BLaER1 treated with 17β-estradiol and CSF1 and Interleukin-3, amounts not matched to agents 10 nM and 100 nM (cell line): ENCODE measurements around the gene RDH11.

Source experiments
- H3K27ac ChIP-seq, 11 experiments: shearing (Covaris generic); formaldehyde crosslinking; 2 replicates each; pipeline ENCODE4 v1.8.1; 2022
- H3K27me3 ChIP-seq, 11 experiments: shearing (Covaris generic); formaldehyde crosslinking; 2 replicates each; pipeline ENCODE4 v1.8.1; 2022
- H3K36me3 ChIP-seq, 11 experiments: shearing (Covaris generic); formaldehyde crosslinking; 2 replicates each; pipeline ENCODE4 v1.8.1; 2022
- H3K4me1 ChIP-seq, 10 experiments: shearing (Covaris generic); formaldehyde crosslinking; 2 replicates each; pipeline ENCODE4 v1.8.1; 2022
- H3K4me2 ChIP-seq, 11 experiments: shearing (Covaris generic); formaldehyde crosslinking; 2 replicates each; pipeline ENCODE4 v1.8.1; 2022
- H3K4me3 ChIP-seq, 10 experiments: shearing (Covaris generic); formaldehyde crosslinking; 2 replicates each; pipeline ENCODE4 v1.8.1; 2022
- H3K9ac ChIP-seq, 11 experiments: shearing (Covaris generic); formaldehyde crosslinking; 2 replicates each; pipeline ENCODE4 v1.8.1; 2022
- H3K9me3 ChIP-seq, 11 experiments: shearing (Covaris generic); formaldehyde crosslinking; replicated peaks in 1 of 11; 2 replicates each; pipeline ENCODE4 v1.8.1; 2022
- H4K20me1 ChIP-seq, 11 experiments: shearing (Covaris generic); formaldehyde crosslinking; 2 replicates each; pipeline ENCODE4 v1.8.1; 2022
- Cebpa-rat ChIP-seq, 11 experiments: shearing (Covaris generic); IDR thresholded peaks; 2 replicates each; pipeline ENCODE4 v1.8.1; 2022

The RDH11 gene

DNA sequence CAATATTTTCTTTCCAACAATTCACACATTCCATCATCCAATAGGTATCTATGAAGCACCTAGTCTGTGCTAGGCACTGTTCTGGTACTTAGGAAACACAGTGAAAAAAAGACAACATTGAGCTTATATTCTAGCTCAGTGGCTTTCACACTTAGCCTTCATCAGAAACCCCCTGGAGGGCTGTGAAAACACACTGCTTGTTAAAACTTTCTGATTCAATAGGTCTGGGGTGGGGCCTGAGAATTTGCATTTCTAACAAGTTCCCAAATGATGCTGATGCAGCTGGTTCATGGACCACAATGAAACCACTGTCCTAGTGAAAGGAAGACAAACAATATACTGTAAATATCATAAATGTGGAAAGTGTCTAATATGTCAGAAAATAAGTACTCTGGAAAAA lies 27.0 kb downstream of the RDH11 start:
- H3K9me3 ChIP-seq: no peaks in the 10 kb centered on the region
- H3K27ac ChIP-seq: no peak overlapping the region
- H3K4me3 ChIP-seq: no peak overlapping the region
- no peaks in the 10 kb centered on the region for H3K27me3 ChIP-seq
- H3K9ac ChIP-seq: peak overlapping the region in 1 of 11 experiments; percentile 43; a peak in 1 of 22 replicates
- peaks cover 94 to 100% (median 100%) of the 10 kb centered on the region in 11 experiments for H4K20me1 ChIP-seq
- TF ChIP-seq Cebpa-rat (IDR thresholded peaks at IDR 0.05): no peak
- H3K4me1 ChIP-seq: peaks cover 21 to 76% (median 28%) of the 10 kb centered on the region in 10 experiments
- H3K36me3 ChIP-seq: peaks cover 0 to 30% (median 12%) of the 10 kb centered on the region in 11 experiments; a peak in 4 of 22 replicates
- H3K4me2 ChIP-seq: peak overlapping the region in 3 of 11 experiments; percentile 37 to 48 (median 42); a peak in 6 of 22 replicates

DNA sequence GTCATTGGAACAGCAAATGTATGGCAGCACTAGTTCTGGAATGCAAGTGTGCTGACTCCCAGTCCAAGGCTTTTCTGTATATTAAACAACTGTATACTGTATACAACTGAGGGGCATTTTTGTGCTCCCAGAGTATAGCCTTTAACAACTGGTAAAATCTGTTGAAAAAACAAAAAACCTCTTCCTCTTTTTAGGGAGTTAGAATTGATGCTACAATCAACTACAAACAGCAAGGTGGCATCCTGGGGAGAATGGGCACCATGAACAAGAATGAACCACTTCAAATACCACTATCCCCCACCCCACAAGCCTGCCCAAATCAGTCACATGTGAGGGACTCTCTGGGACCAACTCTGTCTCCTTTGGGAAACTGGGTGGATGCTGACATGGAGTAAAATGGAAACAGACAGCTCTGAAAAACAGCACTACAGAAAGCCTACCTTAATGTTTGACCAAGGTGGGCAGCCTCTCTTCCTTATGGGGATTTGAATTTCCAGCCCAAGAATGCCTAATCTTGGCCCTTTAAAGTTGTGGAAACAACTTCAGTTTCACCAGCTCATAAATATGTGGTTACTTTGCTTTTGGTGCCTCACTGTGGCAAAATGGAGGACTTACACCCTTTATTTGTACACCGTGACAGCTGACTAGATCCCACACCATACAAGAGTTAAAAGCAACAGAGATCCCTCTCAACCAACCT lies 28.7 kb downstream of the RDH11 start:
- H3K4me2 ChIP-seq: peak overlapping the region; percentile 6 to 64 (median 39); a peak in 20 of 22 replicates
- H3K9me3 ChIP-seq: no peaks in the 10 kb centered on the region
- peaks cover 10 to 42% (median 20%) of the 10 kb centered on the region in 11 experiments; a peak in 20 of 22 replicates for H3K36me3 ChIP-seq
- peaks cover 81 to 100% (median 99%) of the 10 kb centered on the region in 11 experiments for H4K20me1 ChIP-seq
- peak overlapping the region in 3 of 11 experiments; percentile 3 to 38 (median 23); a peak in 4 of 22 replicates for H3K9ac ChIP-seq
- H3K4me1 ChIP-seq: peaks cover 7 to 68% (median 16%) of the 10 kb centered on the region in 10 experiments
- H3K27me3 ChIP-seq: no peaks in the 10 kb centered on the region
- TF ChIP-seq Cebpa-rat (IDR thresholded peaks at IDR 0.05): no peak
- H3K4me3 ChIP-seq: no peak overlapping the region
- H3K27ac ChIP-seq: peak overlapping the region in 4 of 11 experiments; percentile 1 to 30 (median 6); a peak in 3 of 22 replicates

DNA sequence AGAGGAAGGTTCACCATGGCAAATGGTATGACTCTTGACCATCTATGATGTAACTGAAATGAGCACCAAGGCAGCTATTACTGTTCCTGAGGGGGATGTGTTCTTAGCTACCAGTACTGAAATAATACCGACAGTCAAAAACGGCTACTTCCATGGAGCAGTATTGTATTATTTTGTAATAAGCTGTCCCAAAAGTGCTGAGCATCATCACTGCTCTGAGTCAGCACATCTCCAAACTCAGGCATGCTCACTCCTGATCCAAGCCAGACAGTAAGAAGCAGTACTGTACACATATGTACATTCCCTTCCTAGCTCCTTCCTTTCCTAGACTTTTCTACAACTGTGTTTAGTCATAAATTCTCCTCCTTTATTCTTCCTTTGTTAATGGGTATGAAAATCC lies 29.7 kb downstream of the RDH11 start:
- H4K20me1 ChIP-seq: peaks cover 78 to 100% (median 99%) of the 10 kb centered on the region in 11 experiments

DNA sequence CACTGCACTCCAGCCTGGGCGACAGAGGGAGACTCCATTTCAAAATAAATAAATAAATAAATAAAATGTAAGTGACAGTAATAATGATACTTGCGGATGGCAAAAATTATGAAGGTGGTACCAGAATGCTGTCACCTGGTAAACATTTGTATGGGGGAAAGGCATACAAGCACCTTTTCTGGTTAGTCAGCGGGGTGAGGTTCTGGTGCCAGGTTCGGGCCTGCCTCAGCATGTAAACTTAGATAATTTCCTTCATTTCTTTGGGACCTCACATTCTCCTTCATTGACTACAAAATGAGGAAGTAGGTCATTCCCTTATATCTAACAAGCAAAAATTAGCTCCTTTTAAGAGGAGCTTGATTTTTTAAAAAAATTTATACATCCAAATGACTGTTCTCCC lies 31.9 kb downstream of the RDH11 start:
- H3K9me3 ChIP-seq: no peaks in the 10 kb centered on the region
- H3K27ac ChIP-seq: no peak overlapping the region
- peaks cover 33 to 56% (median 41%) of the 10 kb centered on the region in 11 experiments for H3K36me3 ChIP-seq
- H3K4me1 ChIP-seq: peaks cover 7 to 51% (median 15%) of the 10 kb centered on the region in 10 experiments
- TF ChIP-seq Cebpa-rat (IDR thresholded peaks at IDR 0.05): no peak
- peaks cover 66 to 99% (median 91%) of the 10 kb centered on the region in 11 experiments for H4K20me1 ChIP-seq
- no peaks in the 10 kb centered on the region for H3K27me3 ChIP-seq
- H3K4me3 ChIP-seq: no peak overlapping the region
- H3K4me2 ChIP-seq: peak overlapping the region in 3 of 11 experiments; percentile 4 to 33 (median 11); a peak in 2 of 22 replicates
- H3K9ac ChIP-seq: no peak overlapping the region

More for the DNA sequence above, 29.7 kb downstream of the RDH11 start:
- H3K4me1 ChIP-seq: peaks cover 7 to 64% (median 15%) of the 10 kb centered on the region in 10 experiments
- no peak for TF ChIP-seq Cebpa-rat (IDR thresholded peaks at IDR 0.05)
- H3K9me3 ChIP-seq: no peaks in the 10 kb centered on the region
- H3K4me2 ChIP-seq: peak overlapping the region in 4 of 11 experiments; percentile 39 to 64 (median 48); a peak in 6 of 22 replicates
- H3K27ac ChIP-seq: peak overlapping the region in 2 of 11 experiments; percentile 2 to 30; a peak in 1 of 22 replicates
- H3K27me3 ChIP-seq: no peaks in the 10 kb centered on the region
- H3K9ac ChIP-seq: peak overlapping the region in 3 of 11 experiments; percentile 3 to 38 (median 23); a peak in 4 of 22 replicates
- peaks cover 17 to 43% (median 28%) of the 10 kb centered on the region in 11 experiments; a peak in 20 of 22 replicates for H3K36me3 ChIP-seq
- H3K4me3 ChIP-seq: no peak overlapping the region

DNA sequence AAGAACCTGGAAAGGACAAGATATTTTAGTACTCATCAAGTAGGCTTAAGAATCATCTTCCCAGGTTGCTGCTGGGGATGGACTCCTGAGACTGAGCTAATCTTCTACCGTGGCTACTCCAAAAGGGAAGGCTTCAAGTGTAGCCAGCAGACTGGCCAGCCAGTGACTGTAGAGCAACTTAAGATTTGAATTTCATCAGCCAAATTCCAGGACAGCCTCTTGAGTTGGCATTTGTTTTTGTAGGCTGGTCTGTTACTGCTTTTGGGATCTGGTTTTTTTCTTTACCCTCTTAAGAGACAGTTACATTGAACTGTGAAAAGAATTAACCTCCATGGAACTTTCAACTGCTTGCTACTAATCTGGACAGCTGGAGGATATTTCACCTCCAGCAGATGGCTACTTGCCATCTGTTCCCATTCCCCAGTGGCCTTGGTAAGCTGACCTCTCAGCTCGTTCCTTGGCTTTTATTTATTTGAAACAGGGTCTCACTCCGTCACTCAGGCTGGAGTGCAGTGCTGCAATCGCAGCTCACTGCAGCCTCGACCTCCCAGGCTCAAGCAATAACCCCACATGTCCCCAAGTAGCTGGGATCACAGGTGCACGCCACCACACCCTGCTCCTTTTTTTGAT lies 41.8 kb downstream of the RDH11 start:
- Histone ChIP-seq H3K4me1 (no peaks in the 10 kb centered on the region), H3K9ac (no peak overlapping the region), H3K4me3 (no peak overlapping the region), H3K36me3 (peaks cover 97 to 100% (median 99%) of the 10 kb centered on the region in 11 experiments), H3K9me3 (no peaks in the 10 kb centered on the region), H4K20me1 (peaks cover 0 to 31% (median 3%) of the 10 kb centered on the region in 11 experiments; a peak in 8 of 22 replicates), H3K27me3 (no peaks in the 10 kb centered on the region), H3K27ac (no peak overlapping the region), H3K4me2 (no peak overlapping the region)
- no peak for TF ChIP-seq Cebpa-rat (IDR thresholded peaks at IDR 0.05)

DNA sequence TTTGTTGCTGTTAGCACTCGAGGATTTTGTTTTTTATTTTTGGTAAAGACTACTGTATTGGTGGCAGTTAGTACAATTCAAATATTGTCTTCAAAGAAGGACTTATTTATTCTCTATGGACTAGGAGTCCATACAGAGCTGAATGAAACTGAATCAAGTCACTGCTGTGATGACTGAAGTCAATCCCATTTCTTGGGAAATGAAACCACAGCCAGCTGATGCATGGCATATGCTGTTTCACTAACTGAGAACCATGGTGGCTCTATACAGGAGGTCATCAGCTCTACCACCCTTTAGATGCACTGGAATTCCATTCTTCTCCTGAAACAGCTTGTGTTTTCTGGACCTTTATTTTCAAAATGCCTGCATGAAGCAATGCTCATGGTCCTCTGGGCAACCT lies 43.4 kb downstream of the RDH11 start:
- H3K9ac ChIP-seq: no peak overlapping the region
- H4K20me1 ChIP-seq: peaks cover 0 to 24% (median 3%) of the 10 kb centered on the region in 11 experiments; a peak in 6 of 22 replicates
- no peak overlapping the region for H3K4me2 ChIP-seq
- TF ChIP-seq Cebpa-rat (IDR thresholded peaks at IDR 0.05): no peak
- H3K9me3 ChIP-seq: no peaks in the 10 kb centered on the region
- no peak overlapping the region for H3K4me3 ChIP-seq
- H3K4me1 ChIP-seq: no peaks in the 10 kb centered on the region
- peaks cover 99 to 100% (median 100%) of the 10 kb centered on the region in 11 experiments for H3K36me3 ChIP-seq
- no peak overlapping the region for H3K27ac ChIP-seq
- no peaks in the 10 kb centered on the region for H3K27me3 ChIP-seq

DNA sequence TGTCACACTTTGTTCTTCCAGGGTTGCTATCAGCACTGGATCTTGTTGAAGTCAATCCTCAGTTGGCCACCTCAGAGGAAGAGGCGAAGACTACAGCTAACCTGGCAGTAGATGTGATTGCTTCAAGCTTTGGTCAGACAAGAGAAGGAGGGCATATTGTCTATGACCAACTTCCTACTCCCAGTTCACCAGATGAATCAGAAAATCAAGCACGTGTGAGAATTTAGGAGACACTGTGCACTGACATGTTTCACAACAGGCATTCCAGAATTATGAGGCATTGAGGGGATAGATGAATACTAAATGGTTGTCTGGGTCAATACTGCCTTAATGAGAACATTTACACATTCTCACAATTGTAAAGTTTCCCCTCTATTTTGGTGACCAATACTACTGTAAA lies 44.9 kb downstream of the RDH11 start:
- no peak for TF ChIP-seq Cebpa-rat (IDR thresholded peaks at IDR 0.05)
- Histone ChIP-seq H3K27ac (no peak overlapping the region), H3K4me2 (no peak overlapping the region), H3K36me3 (peaks cover 98 to 100% (median 100%) of the 10 kb centered on the region in 11 experiments), H3K27me3 (no peaks in the 10 kb centered on the region), H3K9me3 (no peaks in the 10 kb centered on the region), H3K9ac (no peak overlapping the region), H4K20me1 (peaks cover 0 to 18% (median 0%) of the 10 kb centered on the region in 11 experiments; a peak in 3 of 22 replicates), H3K4me3 (no peak overlapping the region), H3K4me1 (no peaks in the 10 kb centered on the region)

DNA sequence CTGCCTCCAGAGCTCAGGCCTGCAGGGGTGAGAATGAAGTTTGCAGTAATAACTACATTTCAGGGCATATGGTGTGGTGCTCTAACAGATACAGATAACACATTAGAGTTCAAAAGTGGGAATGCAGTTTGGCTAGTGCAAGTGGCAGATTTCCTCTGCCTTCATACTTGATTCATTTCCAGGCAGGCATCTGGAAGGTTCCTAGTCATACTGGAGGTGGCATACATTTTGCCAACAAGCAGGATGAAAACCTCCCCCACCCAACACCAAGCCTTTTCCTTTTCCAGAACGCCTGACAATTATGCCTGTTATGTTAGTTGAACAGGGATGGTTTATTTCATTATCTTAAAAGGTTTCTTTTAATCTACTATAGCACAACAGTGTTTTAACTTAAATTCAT lies 45.4 kb downstream of the RDH11 start:
- peaks cover 0 to 18% (median 0%) of the 10 kb centered on the region in 11 experiments; a peak in 3 of 22 replicates for H4K20me1 ChIP-seq
- H3K36me3 ChIP-seq: peaks cover 95 to 100% (median 100%) of the 10 kb centered on the region in 11 experiments
- H3K4me3 ChIP-seq: no peak overlapping the region
- no peak overlapping the region for H3K9ac ChIP-seq
- no peaks in the 10 kb centered on the region for H3K27me3 ChIP-seq
- H3K4me1 ChIP-seq: no peaks in the 10 kb centered on the region
- no peaks in the 10 kb centered on the region for H3K9me3 ChIP-seq
- no peak overlapping the region for H3K4me2 ChIP-seq
- no peak for TF ChIP-seq Cebpa-rat (IDR thresholded peaks at IDR 0.05)
- no peak overlapping the region for H3K27ac ChIP-seq

DNA sequence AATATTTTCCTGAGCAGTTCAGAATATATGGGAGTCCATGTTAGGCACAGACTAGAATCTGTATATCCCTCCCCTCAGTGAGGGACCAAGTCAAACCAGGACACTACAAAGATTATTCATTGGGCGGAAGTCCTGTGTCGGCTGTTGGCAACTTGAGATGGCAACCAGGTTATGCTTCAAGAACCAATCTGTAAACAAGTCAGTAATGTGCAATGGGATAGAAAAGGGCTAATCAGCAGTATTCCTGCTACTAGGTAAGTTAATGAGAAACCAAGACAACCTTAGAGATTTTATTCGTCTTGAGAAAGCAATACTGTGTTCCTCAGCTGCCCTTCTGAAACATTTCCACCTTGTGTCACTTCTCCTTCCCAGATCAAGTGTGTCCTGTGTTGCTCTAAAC lies 49.4 kb downstream of the RDH11 start:
- Histone ChIP-seq H3K27me3 (no peaks in the 10 kb centered on the region), H3K9me3 (no peaks in the 10 kb centered on the region), H3K4me1 (no peaks in the 10 kb centered on the region), H4K20me1 (peaks cover 0 to 4% (median 0%) of the 10 kb centered on the region in 11 experiments; a peak in 2 of 22 replicates), H3K36me3 (peaks cover 55 to 87% (median 62%) of the 10 kb centered on the region in 11 experiments), H3K27ac (no peak overlapping the region), H3K9ac (no peak overlapping the region), H3K4me3 (no peak overlapping the region), H3K4me2 (no peak overlapping the region)
- no peak for TF ChIP-seq Cebpa-rat (IDR thresholded peaks at IDR 0.05)
